Fibroblast of the aortic adventitia (primary cell): ENCODE results near the gene RNF2. TPM values are rescaled to one million over a fixed set of nuclear protein-coding genes. Genes with fewer than 3 reads are reported as not detected.

Experiments used
- DNase-seq: peaks from one replicate; pipeline ENCODE4 v3.0.0-alpha.2; 2010; ENCODE audit warnings: low read depth
- H3K4me3 ChIP-seq: 2 replicates; pipeline ENCODE4 v1.5.1; 2011; ENCODE audit warnings: low read depth, mild to moderate bottlenecking, control low read depth, low read length, moderate library complexity
- CTCF ChIP-seq: IDR thresholded peaks from 2 replicates; pipeline ENCODE4 v1.5.1; 2011; ENCODE audit warnings: mild to moderate bottlenecking, low read length, control low read depth, inconsistent platforms; ENCODE audit not compliant: insufficient read depth
- total RNA-seq: library from RNA; depleted of rRNA; stranded (reverse); fragments of >200 nt; gene quantifications from 2 replicates; pipeline ENCODE4 v1.2.3, GENCODE V29; 2012; ENCODE audit warnings: low replicate concordance

RNF2 gene
- total RNA-seq, 1 donor = 27.0 TPM

- TF ChIP-seq CTCF = no peak
- DNase-seq = no peak
- H3K4me3 ChIP-seq = no peak overlapping the region
Measured at GRCh38 chr1:185040408-185040735, 5.0 kb upstream of the RNF2 start.

DNA sequence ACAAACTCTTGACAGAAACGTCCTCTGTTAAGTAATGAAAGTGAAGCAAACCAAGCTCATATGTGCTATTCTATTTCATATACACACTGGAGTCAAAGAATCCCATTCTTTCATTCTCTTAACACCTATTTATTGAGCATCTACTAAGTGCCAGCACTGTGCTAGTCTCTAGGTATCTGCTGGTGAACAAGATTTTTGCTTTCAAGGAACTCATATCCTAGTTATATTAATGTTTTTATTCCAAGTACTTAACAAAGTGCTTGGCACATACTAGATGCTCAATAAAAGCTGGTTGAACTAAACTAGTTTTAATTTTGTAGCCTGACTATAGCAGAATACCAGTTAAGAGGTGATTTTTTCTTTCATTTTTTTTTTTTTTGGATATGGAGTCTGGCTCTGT lies 3.6 kb upstream of the RNF2 start:
- DNase-seq = no peak
- TF ChIP-seq CTCF = no peak
- H3K4me3 ChIP-seq = no peak overlapping the region

DNA sequence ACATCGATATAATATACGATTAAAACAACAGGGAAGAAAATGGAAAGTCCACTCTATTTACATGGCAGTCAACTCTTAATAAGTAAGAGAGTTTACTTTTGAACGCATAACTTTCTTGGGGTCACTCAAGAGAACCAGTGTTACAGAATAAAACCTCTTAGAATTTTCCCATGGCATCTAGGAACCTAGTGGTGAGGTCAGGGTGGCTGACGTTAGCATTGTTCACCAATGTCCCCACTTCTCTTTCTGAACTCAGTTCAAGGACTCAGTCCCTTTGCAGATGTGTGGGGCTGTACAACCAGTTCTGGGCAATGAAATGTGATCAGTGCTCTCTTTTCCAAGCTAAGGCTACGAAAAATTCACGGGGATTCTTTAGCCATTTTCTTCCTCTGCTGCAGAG lies 2.6 kb upstream of the RNF2 start:
- H3K4me3 ChIP-seq = no peak overlapping the region
- no peak for TF ChIP-seq CTCF

DNA sequence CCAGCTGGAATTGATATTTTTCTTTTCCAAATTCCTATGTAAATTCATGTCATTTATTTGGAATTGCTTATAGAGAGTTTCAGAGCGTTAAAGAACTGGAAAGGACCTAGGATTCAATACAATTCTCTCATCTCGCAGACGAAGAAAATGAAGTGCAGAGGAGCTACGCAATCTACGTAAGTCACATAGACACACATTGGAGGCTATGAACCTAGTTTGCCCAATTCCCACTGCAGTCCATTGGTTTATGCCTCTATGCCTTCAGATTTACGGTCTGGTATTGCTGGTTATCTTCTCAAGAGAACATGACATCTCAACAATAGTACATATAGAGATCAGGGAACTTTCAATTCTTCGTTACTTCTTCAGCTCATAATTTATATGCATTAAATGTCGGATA lies 971 bp upstream of the RNF2 start:
- no peak for TF ChIP-seq CTCF
- DNase-seq = no peak
- H3K4me3 ChIP-seq = no peak overlapping the region

More for the DNA sequence above, 2.6 kb upstream of the RNF2 start:
- DNase-seq = no peak

GRCh38 chr1:185045814-185046492 lies 595 bp downstream of the RNF2 start:
- TF ChIP-seq CTCF = no peak
- peak; percentile 27 for DNase-seq
- H3K4me3 ChIP-seq = peak overlapping the region; percentile 83

- TF ChIP-seq CTCF = no peak
- no peak for DNase-seq
- H3K4me3 ChIP-seq = peak overlapping the region; percentile 83
Measured at GRCh38 chr1:185046668-185047067, 1.3 kb downstream of the RNF2 start.

GRCh38 chr1:185049670-185050069 lies 4.3 kb downstream of the RNF2 start:
- no peak for DNase-seq
- no peak overlapping the region for H3K4me3 ChIP-seq
- TF ChIP-seq CTCF = no peak
